HG03439 (cell line): ENCODE results near the gene EIF2S1.

Experiments
- ATAC-seq: cut with Tn5 transposase; IDR thresholded peaks from one replicate; pipeline ENCODE4 v1.9.1; 2021; ENCODE audit warnings: mild to moderate bottlenecking, moderate library complexity; ENCODE audit not compliant: unreplicated experiment

EIF2S1 gene

GRCh38 chr14:67432050-67432564 is 72.0 kb downstream of the EIF2S1 start:
- ATAC-seq: no peak

- ATAC-seq: no peak
Observed at GRCh38 chr14:67435603-67436002, 75.5 kb downstream of the EIF2S1 start.
